DND-41 (cell line): ENCODE measurements around the gene MTA1.

Experiments
- ATAC-seq: fragments of 200-7000 bp; cut with Tn5 transposase; 3 replicates; pipeline ENCODE4 v1.9.1; 2021; ENCODE audit warnings: low read depth; ENCODE audit not compliant: insufficient read depth
- DNase-seq: peaks from one replicate; pipeline ENCODE4 v3.0.0-alpha.2; 2020
- H2AFZ ChIP-seq: 2 replicates; pipeline ENCODE4 v1.6.0; 2012; ENCODE audit warnings: low read depth, low read length
- H3K27ac ChIP-seq: 2 replicates; pipeline ENCODE4 v1.5.1; 2012; ENCODE audit warnings: low read length, inconsistent platforms
- H3K27me3 ChIP-seq: fragments of 200-600 bp; sonication (generic); 2 replicates; pipeline ENCODE4 v1.6.0; 2012; ENCODE audit warnings: low read length, mild to moderate bottlenecking, inconsistent platforms; ENCODE audit not compliant: insufficient read depth, poor library complexity
- H3K36me3 ChIP-seq: 2 replicates; pipeline ENCODE4 v1.5.1; 2012; ENCODE audit warnings: low read length, inconsistent platforms; ENCODE audit not compliant: insufficient read depth
- H3K4me1 ChIP-seq: 2 replicates; pipeline ENCODE4 v1.5.1; 2012; ENCODE audit warnings: mild to moderate bottlenecking, low read length; ENCODE audit not compliant: insufficient read depth
- H3K4me2 ChIP-seq: 2 replicates; pipeline ENCODE4 v1.6.0; 2012; ENCODE audit warnings: mild to moderate bottlenecking, moderate library complexity, low read length, inconsistent platforms; ENCODE audit not compliant: insufficient read depth
- H3K4me3 ChIP-seq, 2 experiments: fragments of 200-600 bp in 1 of 2; shearing (Covaris generic) in 1 of 2; 2 replicates each; pipeline ENCODE4 v1.5.1; 2012 to 2016; ENCODE audit warnings: inconsistent platforms in 2 of 2, low read length in 2 of 2, mild to moderate bottlenecking in 2 of 2, low read depth in 1 of 2, moderate library complexity in 1 of 2
- H3K79me2 ChIP-seq: 2 replicates; pipeline ENCODE4 v1.6.0; 2012; ENCODE audit warnings: low read length, inconsistent platforms; ENCODE audit not compliant: insufficient read depth
- H3K9ac ChIP-seq: 2 replicates; pipeline ENCODE4 v1.6.0; 2012; ENCODE audit warnings: low read depth, mild to moderate bottlenecking, inconsistent platforms, low read length, moderate library complexity
- H3K9me3 ChIP-seq: 2 replicates; pipeline ENCODE4 v1.5.1; 2012; ENCODE audit warnings: low read length, moderate library complexity, mild to moderate bottlenecking, inconsistent platforms; ENCODE audit not compliant: insufficient read depth, severe bottlenecking
- H4K20me1 ChIP-seq: 2 replicates; pipeline ENCODE4 v1.6.0; 2012; ENCODE audit warnings: low read length; ENCODE audit not compliant: insufficient read depth
- CTCF ChIP-seq: IDR thresholded peaks from 2 replicates; pipeline ENCODE4 v1.5.1; 2012; ENCODE audit warnings: borderline replicate concordance, low read length, moderate library complexity, mild to moderate bottlenecking; ENCODE audit not compliant: poor library complexity, severe bottlenecking; ENCODE audit errors: extremely low read depth
- EZH2 ChIP-seq: IDR thresholded peaks from 3 replicates; pipeline ENCODE4 v1.6.1; 2012; ENCODE audit warnings: borderline replicate concordance, low read depth, mild to moderate bottlenecking, moderate library complexity, low read length, inconsistent platforms; ENCODE audit not compliant: severe bottlenecking

The MTA1 gene

GRCh38 chr14:105414456-105415371, 4.9 kb upstream of the MTA1 start:
- peaks cover 36% of the 10 kb centered on the region for H3K4me1 ChIP-seq
- peak overlapping the region; percentile 73 for H3K9ac ChIP-seq
- peak; percentile 84 for ATAC-seq
- peaks cover 3% of the 10 kb centered on the region; the same call in 1 of the 2 replicates for H3K36me3 ChIP-seq
- H3K9me3 ChIP-seq, result no peaks in the 10 kb centered on the region
- peak overlapping the region; percentile 92 for H2AFZ ChIP-seq
- peak; percentile 77 for DNase-seq
- peaks cover 13% of the 10 kb centered on the region for H3K79me2 ChIP-seq
- peak overlapping the region; percentile 88 for H3K4me2 ChIP-seq
- H4K20me1 ChIP-seq, result no peaks in the 10 kb centered on the region
- peak overlapping the region; percentile 77 for H3K27ac ChIP-seq
- peak; percentile 80 for TF ChIP-seq CTCF
- no peak for TF ChIP-seq EZH2
- peak overlapping the region; percentile 31 to 71; a peak in 3 of 4 replicates for H3K4me3 ChIP-seq
- H3K27me3 ChIP-seq, result no peaks in the 10 kb centered on the region

- ATAC-seq (no peak), DNase-seq (no peak)
- peak overlapping the region; percentile 73 for H3K9ac ChIP-seq
- no peaks in the 10 kb centered on the region for H3K27me3 ChIP-seq
- no peaks in the 10 kb centered on the region for H3K9me3 ChIP-seq
- TF ChIP-seq EZH2, result no peak
- no peak for TF ChIP-seq CTCF
- peaks cover 20% of the 10 kb centered on the region for H3K79me2 ChIP-seq
- H3K36me3 ChIP-seq, result peaks cover 8% of the 10 kb centered on the region; the same call in 1 of the 2 replicates
- peak overlapping the region; percentile 92 for H2AFZ ChIP-seq
- peaks cover 3% of the 10 kb centered on the region for H4K20me1 ChIP-seq
- H3K27ac ChIP-seq, result peak overlapping the region; percentile 77
- peak overlapping the region; percentile 31 to 71; a peak in 3 of 4 replicates for H3K4me3 ChIP-seq
- peak overlapping the region; percentile 88 for H3K4me2 ChIP-seq
- peaks cover 40% of the 10 kb centered on the region for H3K4me1 ChIP-seq
These were observed 3.9 kb upstream of the MTA1 start for GRCh38 chr14:105415481-105416428.

- H3K27ac ChIP-seq, result no peak overlapping the region
These were observed 3.0 kb upstream of the MTA1 start for GRCh38 chr14:105416671-105417070.

More at GRCh38 chr14:105416671-105417070, 3.0 kb upstream of the MTA1 start:
- Histone ChIP-seq H3K27me3 (no peaks in the 10 kb centered on the region), H4K20me1 (peaks cover 12% of the 10 kb centered on the region), H2AFZ (no peak overlapping the region), H3K4me2 (no peak overlapping the region), H3K9ac (no peak overlapping the region), H3K79me2 (peaks cover 29% of the 10 kb centered on the region), H3K36me3 (peaks cover 17% of the 10 kb centered on the region), H3K4me3 (no peak overlapping the region), H3K4me1 (peaks cover 49% of the 10 kb centered on the region), H3K9me3 (no peaks in the 10 kb centered on the region)
- ATAC-seq, result no peak
- TF ChIP-seq CTCF (no peak), EZH2 (no peak)
- no peak for DNase-seq
